Peyer's patch (tissue), 4 donors: ENCODE results near the gene CPNE2. TPM values are rescaled to one million over a fixed set of nuclear protein-coding genes. Genes with fewer than 3 reads are reported as not detected.

Experiments
- DNase-seq, 3 donors: peaks; one replicate each; pipeline ENCODE4 v3.0.0-alpha.2; 2017 to 2019
- H3K27ac ChIP-seq, 4 donors: fragments of 200-600 bp; sonication (generic); one replicate each; pipeline ENCODE4 v1.5.1; 2016 to 2019
- H3K27me3 ChIP-seq, 2 donors: fragments of 200-600 bp; sonication (generic); one replicate each; pipeline ENCODE4 v1.5.1; 2019
- H3K36me3 ChIP-seq, 3 donors: fragments of 200-600 bp; sonication (generic); one replicate each; pipeline ENCODE4 v1.5.1; 2016 to 2019
- H3K4me1 ChIP-seq, 4 donors: fragments of 200-600 bp; sonication (generic); one replicate each; pipeline ENCODE4 v1.5.1; 2016 to 2019
- H3K4me3 ChIP-seq, 4 donors: fragments of 200-600 bp; sonication (generic); 1 replicate in 3 of 4; 2 replicates in 1 of 4; pipeline ENCODE4 v1.5.1; 2016 to 2019; ENCODE audit warnings: mild to moderate bottlenecking in 1 of 4
- H3K9me3 ChIP-seq, 4 donors: fragments of 200-600 bp; sonication (generic); one replicate each; pipeline ENCODE4 v1.5.1; 2016 to 2019; ENCODE audit warnings: mild to moderate bottlenecking in 1 of 4
- POLR2A ChIP-seq, 2 donors: fragments of 450-650 bp; IDR thresholded peaks; one replicate each; pipeline ENCODE4 v1.5.1; 2017; ENCODE audit warnings: antibody characterized with exemption in 2 of 2, mild to moderate bottlenecking in 2 of 2, moderate library complexity in 2 of 2
- total RNA-seq, 4 donors: library from RNA; depleted of rRNA; stranded (reverse); fragments of >200 nt; gene quantifications; one replicate each; pipeline ENCODE4 v1.1.0, GENCODE V29; 2016
- TF ChIP-seq, protein P1 (sequence below), 6 experiments: fragments of 450-650 bp in 4 of 6; fragments of 200-600 bp in 2 of 6; sonication (generic) in 1 of 6; IDR thresholded peaks; one replicate each; pipeline ENCODE4 v1.5.1; 2017 to 2019; ENCODE audit warnings: antibody characterized with exemption in 6 of 6, mild to moderate bottlenecking in 3 of 6, moderate library complexity in 1 of 6

The CPNE2 gene
- total RNA-seq, 4 donors from 2014 or later: 26.4 to 73.9 (median 64.8) TPM

DNA sequence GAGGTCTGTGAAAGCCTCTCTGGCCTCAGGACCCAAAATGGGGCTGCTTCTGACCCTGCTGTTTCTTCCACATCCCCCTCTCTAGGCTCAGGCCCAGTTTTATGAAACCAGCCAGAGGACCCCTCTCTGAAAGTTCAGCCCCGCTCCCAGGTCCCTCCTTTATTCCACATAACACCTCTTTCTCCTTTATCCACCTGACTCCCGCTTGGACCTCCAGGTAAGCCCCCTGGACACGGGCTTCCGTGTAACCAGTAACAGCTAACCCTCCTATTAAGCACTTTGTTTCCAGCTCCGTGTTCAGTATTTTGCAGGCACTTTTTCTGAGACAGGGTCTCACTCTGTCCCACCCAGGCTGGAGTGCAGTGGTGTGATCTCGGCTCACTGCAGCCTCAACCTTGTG is 56.1 kb downstream of the CPNE2 start:
- Histone ChIP-seq H3K36me3 (peaks cover 0 to 25% (median 0%) of the 10 kb centered on the region in 3 donors), H3K4me3 (no peak overlapping the region), H3K27ac (peak overlapping the region in 2 of 4 donors; percentile 10 to 15), H3K27me3 (no peaks in the 10 kb centered on the region), H3K9me3 (no peaks in the 10 kb centered on the region), H3K4me1 (peaks cover 0 to 3% (median 0%) of the 10 kb centered on the region in 4 donors)
- no peak for DNase-seq
- TF ChIP-seq POLR2A (IDR thresholded peaks at IDR 0.05): no peak
- TF ChIP-seq, protein P1, sequence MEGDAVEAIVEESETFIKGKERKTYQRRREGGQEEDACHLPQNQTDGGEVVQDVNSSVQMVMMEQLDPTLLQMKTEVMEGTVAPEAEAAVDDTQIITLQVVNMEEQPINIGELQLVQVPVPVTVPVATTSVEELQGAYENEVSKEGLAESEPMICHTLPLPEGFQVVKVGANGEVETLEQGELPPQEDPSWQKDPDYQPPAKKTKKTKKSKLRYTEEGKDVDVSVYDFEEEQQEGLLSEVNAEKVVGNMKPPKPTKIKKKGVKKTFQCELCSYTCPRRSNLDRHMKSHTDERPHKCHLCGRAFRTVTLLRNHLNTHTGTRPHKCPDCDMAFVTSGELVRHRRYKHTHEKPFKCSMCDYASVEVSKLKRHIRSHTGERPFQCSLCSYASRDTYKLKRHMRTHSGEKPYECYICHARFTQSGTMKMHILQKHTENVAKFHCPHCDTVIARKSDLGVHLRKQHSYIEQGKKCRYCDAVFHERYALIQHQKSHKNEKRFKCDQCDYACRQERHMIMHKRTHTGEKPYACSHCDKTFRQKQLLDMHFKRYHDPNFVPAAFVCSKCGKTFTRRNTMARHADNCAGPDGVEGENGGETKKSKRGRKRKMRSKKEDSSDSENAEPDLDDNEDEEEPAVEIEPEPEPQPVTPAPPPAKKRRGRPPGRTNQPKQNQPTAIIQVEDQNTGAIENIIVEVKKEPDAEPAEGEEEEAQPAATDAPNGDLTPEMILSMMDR (IDR thresholded peaks at IDR 0.05): no peak

GRCh38 chr16:57149391-57149790 is 57.0 kb downstream of the CPNE2 start:
- Histone ChIP-seq H3K9me3 (no peaks in the 10 kb centered on the region), H3K27ac (no peak overlapping the region)

GRCh38 chr16:57150682-57151330 is 58.4 kb downstream of the CPNE2 start:
- no peak for DNase-seq
- H3K36me3 ChIP-seq: peaks cover 0 to 46% (median 0%) of the 10 kb centered on the region in 3 donors
- no peaks in the 10 kb centered on the region for H3K27me3 ChIP-seq
- no peak overlapping the region for H3K4me3 ChIP-seq
- no peak for TF ChIP-seq POLR2A (IDR thresholded peaks at IDR 0.05)
- TF ChIP-seq, protein P1 (IDR thresholded peaks at IDR 0.05): no peak
- no peaks in the 10 kb centered on the region for H3K4me1 ChIP-seq
- H3K27ac ChIP-seq: no peak overlapping the region
- no peaks in the 10 kb centered on the region for H3K9me3 ChIP-seq

More at GRCh38 chr16:57149391-57149790, 57.0 kb downstream of the CPNE2 start:
- TF ChIP-seq, protein P1 (IDR thresholded peaks at IDR 0.05): no peak
- no peak for TF ChIP-seq POLR2A (IDR thresholded peaks at IDR 0.05)
- Histone ChIP-seq H3K27me3 (no peaks in the 10 kb centered on the region), H3K4me3 (no peak overlapping the region), H3K36me3 (peaks cover 0 to 34% (median 0%) of the 10 kb centered on the region in 3 donors), H3K4me1 (no peaks in the 10 kb centered on the region)
- no peak for DNase-seq

DNA sequence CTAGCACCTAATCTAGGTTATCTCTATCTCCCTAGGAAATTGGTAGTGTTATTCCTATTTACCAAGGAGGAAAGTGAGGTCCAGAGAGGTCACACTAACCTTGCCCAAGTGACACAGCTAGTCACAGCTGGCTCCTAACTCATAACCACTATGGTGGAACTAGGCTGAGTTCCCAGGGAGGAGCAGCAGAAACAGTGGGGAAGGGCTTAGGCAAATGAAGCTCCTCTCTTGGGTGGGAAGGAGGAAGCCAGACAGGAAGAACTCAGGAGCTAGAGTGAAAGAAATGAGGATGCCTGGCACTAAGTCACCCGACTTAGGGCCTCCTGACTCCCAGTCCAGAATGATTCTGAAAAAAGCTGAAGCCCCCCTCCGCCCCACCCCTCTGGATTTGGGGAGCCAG is 59.0 kb downstream of the CPNE2 start:
- no peak for DNase-seq
- Histone ChIP-seq H3K4me1 (no peaks in the 10 kb centered on the region), H3K27ac (no peak overlapping the region), H3K27me3 (no peaks in the 10 kb centered on the region), H3K36me3 (peaks cover 0 to 48% (median 0%) of the 10 kb centered on the region in 3 donors), H3K9me3 (no peaks in the 10 kb centered on the region), H3K4me3 (no peak overlapping the region)
- TF ChIP-seq, protein P1 (IDR thresholded peaks at IDR 0.05): no peak
- TF ChIP-seq POLR2A (IDR thresholded peaks at IDR 0.05): peak in 1 of 2 donors; percentile 5

DNA sequence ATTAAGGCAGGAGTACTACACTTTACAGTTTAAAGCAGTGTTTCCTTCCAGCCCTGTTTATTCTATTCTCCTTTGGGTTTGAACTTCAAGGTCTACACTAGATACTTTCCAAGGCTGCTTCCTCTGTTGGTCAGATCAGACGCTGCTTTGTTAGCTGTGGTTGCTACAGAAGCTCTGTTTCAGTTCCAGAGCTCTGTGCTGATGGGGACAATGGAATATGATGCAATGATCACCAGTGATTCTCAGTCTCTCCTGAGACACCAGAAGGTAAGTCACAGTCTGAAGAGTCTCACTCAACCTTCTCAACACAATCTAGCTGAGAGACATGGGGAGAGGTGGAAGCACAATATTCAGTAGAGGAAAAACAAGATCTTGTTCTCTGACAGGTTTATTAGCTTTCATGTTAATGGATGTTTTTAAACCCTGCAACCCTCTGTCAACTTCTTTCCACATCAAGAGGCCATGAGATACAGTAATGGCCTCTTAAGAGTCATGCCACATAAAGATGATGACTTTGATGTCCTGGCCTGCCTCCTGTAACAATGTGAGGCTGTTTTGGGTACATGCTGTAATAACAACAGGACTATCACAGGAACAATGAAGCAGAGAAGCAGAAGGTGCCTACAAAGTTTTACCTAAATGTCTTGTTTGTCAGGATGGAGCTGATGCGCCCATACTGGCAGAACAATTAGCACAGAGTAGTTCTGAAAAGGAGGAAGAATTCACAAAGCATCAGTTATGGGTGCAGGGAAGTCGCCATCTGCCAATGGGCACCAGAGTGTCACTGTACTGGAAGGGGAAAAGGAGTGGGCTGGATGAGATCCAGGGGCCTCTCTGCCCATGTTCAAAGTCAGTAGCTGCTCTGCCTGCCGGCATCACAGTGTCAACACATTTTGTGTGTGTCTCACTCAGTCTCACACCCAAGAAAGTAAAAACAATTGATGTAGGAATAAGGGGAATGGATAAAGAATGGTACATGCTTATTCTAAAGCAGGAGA is 60.0 kb downstream of the CPNE2 start:
- Histone ChIP-seq H3K4me3 (no peak overlapping the region), H3K36me3 (peaks cover 0 to 50% (median 0%) of the 10 kb centered on the region in 3 donors), H3K4me1 (no peaks in the 10 kb centered on the region), H3K27me3 (no peaks in the 10 kb centered on the region), H3K9me3 (no peaks in the 10 kb centered on the region), H3K27ac (no peak overlapping the region)
- no peak for DNase-seq
- no peak for TF ChIP-seq POLR2A (IDR thresholded peaks at IDR 0.05)
- TF ChIP-seq, protein P1 (IDR thresholded peaks at IDR 0.05): no peak
